Endometrial microvascular endothelial cells (primary cell): Measurements from ENCODE around the gene OSM. TPM values are rescaled to one million over a fixed set of nuclear protein-coding genes. Genes with fewer than 3 reads are reported as not detected.

ENCODE experiments used
- in situ Hi-C: cut with HindIII; loops from 2 replicates; pipeline ENCODE4 v1.10.0; 2017; ENCODE audit warnings: low sequenced_read_pairs, low pct_unique_long_range_greater_than_20kb; ENCODE audit errors: inconsistent ontology term
- total RNA-seq: library from RNA; depleted of rRNA; stranded (reverse); fragments of >200 nt; gene quantifications from one replicate; pipeline ENCODE4 v1.2.3, GENCODE V29; 2015; ENCODE audit errors: inconsistent ontology term

The OSM gene
- total RNA-seq, 1 donor from 2014 or later, result not detected

- in situ Hi-C loops, result no loop called here
Observed at GRCh38 chr22:30301995-30302809, 35.6 kb upstream of the OSM start.

GRCh38 chr22:30299322-30299721, 32.7 kb upstream of the OSM start:
- in situ Hi-C loops, result loop anchor here (25.0 kb wide), 1 partner anchor 138 kb away; the partner anchor contains the start of gene MTFP1

GRCh38 chr22:30297991-30298701, 31.5 kb upstream of the OSM start:
- in situ Hi-C loops, result loop anchor here (25.0 kb wide), 1 partner anchor 139 kb away; the partner anchor contains the start of gene MTFP1

GRCh38 chr22:30297276-30297990, 30.8 kb upstream of the OSM start:
- in situ Hi-C loops, result loop anchor here (25.0 kb wide), 1 partner anchor 140 kb away; the partner anchor contains the start of gene MTFP1

GRCh38 chr22:30296833-30297232, 30.2 kb upstream of the OSM start:
- in situ Hi-C loops, result loop anchor here (25.0 kb wide), 1 partner anchor 140 kb away; the partner anchor contains the start of gene MTFP1

- in situ Hi-C loops, result loop anchor here (25.0 kb wide), 1 partner anchor 141 kb away; the partner anchor contains the start of gene MTFP1
Observed at GRCh38 chr22:30296324-30296723, 29.7 kb upstream of the OSM start.

- in situ Hi-C loops, result loop anchor here (25.0 kb wide), 1 partner anchor 142 kb away; the partner anchor contains the start of gene MTFP1
Observed at GRCh38 chr22:30295576-30295975, 28.9 kb upstream of the OSM start.

GRCh38 chr22:30294830-30295229, 28.2 kb upstream of the OSM start:
- in situ Hi-C loops, result loop anchor here (25.0 kb wide), 1 partner anchor 142 kb away; the partner anchor contains the start of gene MTFP1

- in situ Hi-C loops, result loop anchor here (25.0 kb wide), 1 partner anchor 143 kb away; the partner anchor contains the start of gene MTFP1
Observed at GRCh38 chr22:30294066-30294465, 27.4 kb upstream of the OSM start.

- in situ Hi-C loops, result loop anchor here (25.0 kb wide), 1 partner anchor 144 kb away; the partner anchor contains the start of gene MTFP1
Observed at GRCh38 chr22:30293026-30293425, 26.4 kb upstream of the OSM start.

GRCh38 chr22:30292069-30292970, 25.7 kb upstream of the OSM start:
- in situ Hi-C loops, result loop anchor here (25.0 kb wide), 1 partner anchor 145 kb away; the partner anchor contains the start of gene MTFP1

- in situ Hi-C loops, result loop anchor here (25.0 kb wide), 1 partner anchor 146 kb away; the partner anchor contains the start of gene MTFP1
Observed at GRCh38 chr22:30291058-30291892, 24.6 kb upstream of the OSM start.

GRCh38 chr22:30290342-30291057, 23.8 kb upstream of the OSM start:
- in situ Hi-C loops, result loop anchor here (25.0 kb wide), 1 partner anchor 147 kb away; the partner anchor contains the start of gene MTFP1

GRCh38 chr22:30289980-30290313, 23.3 kb upstream of the OSM start:
- in situ Hi-C loops, result loop anchor here (25.0 kb wide), 1 partner anchor 147 kb away; the partner anchor contains the start of gene MTFP1

GRCh38 chr22:30289141-30289979, 22.7 kb upstream of the OSM start, which contains the start of gene CASTOR1:
Gene CASTOR1, minus strand, starts transcription at chr22:30289505. Its CDS starts 8 bp downstream, at chr22:30289497.
- in situ Hi-C loops, result loop anchor here (25.0 kb wide), 1 partner anchor 148 kb away; the partner anchor contains the start of gene MTFP1
